CD4-positive, alpha-beta T cell treated with Interleukin-12 subunit alpha and Interleukin-12 subunit beta, for 1 hour (primary cell): ENCODE data around the gene UBAC2.

Source experiments
- DNase-seq: peaks from one replicate; pipeline ENCODE4 v3.0.0-alpha.2; 2020

The UBAC2 gene

GRCh38 chr13:99275093-99275469 is 74.4 kb downstream of the UBAC2 start:
- DNase-seq, result peak; percentile 66

GRCh38 chr13:99276706-99277105 is 76.1 kb downstream of the UBAC2 start:
- DNase-seq, result no peak

GRCh38 chr13:99277629-99278028 is 77.0 kb downstream of the UBAC2 start:
- DNase-seq, result no peak

GRCh38 chr13:99278200-99278599 is 77.5 kb downstream of the UBAC2 start:
- no peak for DNase-seq

GRCh38 chr13:99278843-99279242 is 78.2 kb downstream of the UBAC2 start:
- DNase-seq, result no peak

- DNase-seq, result no peak
Observed at GRCh38 chr13:99279637-99280036, 79.0 kb downstream of the UBAC2 start.

GRCh38 chr13:99280166-99280565 is 79.5 kb downstream of the UBAC2 start:
- no peak for DNase-seq

- peak; percentile 81 for DNase-seq
Observed at GRCh38 chr13:99281811-99282263, 81.2 kb downstream of the UBAC2 start.

- peak; percentile 67 for DNase-seq
Observed at GRCh38 chr13:99282264-99283231, 81.9 kb downstream of the UBAC2 start.

GRCh38 chr13:99285432-99286182 is 85.0 kb downstream of the UBAC2 start:
- DNase-seq, result no peak

GRCh38 chr13:99287551-99287950 is 86.9 kb downstream of the UBAC2 start:
- no peak for DNase-seq

GRCh38 chr13:99288089-99288488 is 87.4 kb downstream of the UBAC2 start:
- DNase-seq, result no peak

- no peak for DNase-seq
Observed at GRCh38 chr13:99289271-99289670, 88.6 kb downstream of the UBAC2 start.

- DNase-seq, result peak; percentile 73
Observed at GRCh38 chr13:99289674-99290337, 89.2 kb downstream of the UBAC2 start.

- DNase-seq, result peak; percentile 55
Observed at GRCh38 chr13:99290894-99291293, 90.2 kb downstream of the UBAC2 start.

- DNase-seq, result no peak
Observed at GRCh38 chr13:99293178-99293577, 92.5 kb downstream of the UBAC2 start.

- DNase-seq, result no peak
Observed at GRCh38 chr13:99294198-99294597, 93.5 kb downstream of the UBAC2 start.

- DNase-seq, result no peak
Observed at GRCh38 chr13:99294958-99295357, 94.3 kb downstream of the UBAC2 start.

- DNase-seq, result no peak
Observed at GRCh38 chr13:99295488-99296252, 95.0 kb downstream of the UBAC2 start.

GRCh38 chr13:99296398-99296797 is 95.7 kb downstream of the UBAC2 start:
- peak; percentile 59 for DNase-seq

GRCh38 chr13:99297331-99297730 is 96.7 kb downstream of the UBAC2 start:
- no peak for DNase-seq

- DNase-seq, result no peak
Observed at GRCh38 chr13:99298056-99298455, 97.4 kb downstream of the UBAC2 start.
